GM19193 (cell line): ENCODE measurements around the gene IGLL5.

ENCODE experiments used
- POLR2A ChIP-seq: IDR thresholded peaks from 4 replicates; pipeline ENCODE4 v1.6.1; 2011; ENCODE audit not compliant: insufficient read depth, insufficient read length; ENCODE audit errors: extremely low read depth

The IGLL5 gene

GRCh38 chr22:22856364-22856763, 31.3 kb upstream of the IGLL5 start:
- TF ChIP-seq POLR2A = no peak

DNA sequence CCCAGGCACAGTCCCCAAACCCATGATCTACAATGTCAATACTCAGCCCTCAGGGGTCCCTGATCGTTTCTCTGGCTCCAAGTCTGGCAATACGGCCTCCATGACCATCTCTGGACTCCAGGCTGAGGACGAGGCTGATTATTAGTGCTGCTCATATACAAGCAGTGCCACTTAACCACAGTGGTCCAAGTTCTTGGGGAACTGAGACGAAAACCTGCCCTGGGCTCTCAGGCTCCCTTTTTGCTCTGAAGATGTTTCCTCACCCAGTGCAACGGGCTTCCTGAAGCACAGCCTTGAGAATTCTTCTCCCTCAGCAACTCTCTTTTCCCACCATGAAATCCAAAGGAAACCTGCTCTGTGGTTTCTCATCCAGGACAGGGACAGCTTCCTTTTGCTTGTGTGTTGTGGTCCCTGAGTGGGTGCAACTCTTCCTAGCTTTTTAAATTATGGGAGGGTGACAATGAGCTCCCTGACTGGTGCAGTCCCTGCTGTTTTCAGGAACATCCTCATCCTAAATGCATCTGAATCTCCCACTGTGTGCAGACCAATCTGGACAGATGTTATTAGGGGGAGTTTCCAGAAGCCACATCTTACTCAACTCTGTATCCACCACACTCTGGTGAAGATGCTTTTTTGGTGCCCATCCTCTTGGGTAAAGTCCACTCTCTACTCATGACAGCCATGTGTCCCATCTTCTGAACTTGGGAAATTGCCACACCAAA, 30.6 kb upstream of the IGLL5 start:
- no peak for TF ChIP-seq POLR2A

DNA sequence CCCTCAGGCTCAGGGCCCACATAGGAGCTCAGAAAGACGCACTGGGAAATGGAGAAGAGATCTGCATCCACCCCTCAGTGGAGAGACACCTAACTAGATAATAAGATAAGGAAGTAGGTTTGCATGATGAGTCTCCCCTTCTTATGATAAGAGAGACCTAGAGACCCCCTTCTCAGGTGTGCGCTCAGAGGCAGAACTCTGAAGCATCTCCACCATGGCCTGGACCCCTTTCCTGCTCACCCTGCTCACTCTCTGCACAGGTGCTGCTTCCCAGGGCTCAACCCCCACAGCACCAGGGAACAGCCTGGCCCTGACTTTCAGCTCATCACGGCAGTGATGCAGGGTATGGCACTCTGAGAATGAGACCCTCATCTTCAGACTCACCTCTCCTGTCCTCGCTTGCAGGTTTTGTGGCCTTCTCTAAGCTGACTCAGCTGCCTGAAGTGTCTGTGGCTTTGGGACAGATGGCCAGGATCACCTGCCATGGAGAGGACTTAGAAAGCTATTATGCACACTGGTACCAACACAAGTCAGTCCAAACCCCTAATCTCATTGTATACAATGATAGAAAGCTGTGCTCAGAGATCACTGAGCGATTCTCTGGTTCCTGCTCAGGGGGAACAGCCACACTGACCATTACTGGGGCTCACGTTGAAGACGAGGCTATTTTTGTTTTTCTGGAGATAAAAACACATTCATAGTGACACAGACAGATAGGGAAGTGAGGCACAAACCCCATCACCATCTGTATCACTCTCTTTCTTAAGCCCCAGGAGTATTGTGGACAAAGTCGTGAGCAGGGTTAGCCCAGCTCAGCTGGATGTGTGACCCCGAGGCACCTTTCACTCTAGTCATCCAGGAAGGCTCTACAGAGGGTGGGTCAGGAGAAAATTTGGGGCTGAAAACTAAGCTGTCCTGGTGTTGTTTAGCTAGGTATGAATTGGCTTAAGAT, 29.7 kb upstream of the IGLL5 start:
- no peak for TF ChIP-seq POLR2A

DNA sequence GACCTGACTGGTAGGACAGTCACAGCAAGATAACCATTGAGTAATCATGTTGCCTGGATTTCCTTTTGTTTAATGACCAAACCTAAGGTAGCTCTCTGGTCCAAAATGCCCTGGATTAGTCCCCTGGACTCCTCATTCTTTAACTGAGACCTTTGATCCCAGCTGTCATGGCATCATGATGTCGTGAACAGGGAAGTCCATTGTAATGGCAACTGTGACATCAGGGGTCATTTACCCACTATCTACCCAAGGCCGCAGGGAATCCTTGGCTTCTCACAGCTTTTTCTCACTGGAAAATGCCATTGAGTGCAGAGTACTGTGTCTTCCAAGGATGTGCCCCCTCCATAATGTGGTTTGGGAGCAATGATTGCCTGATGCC, 29.1 kb upstream of the IGLL5 start:
- no peak for TF ChIP-seq POLR2A

DNA sequence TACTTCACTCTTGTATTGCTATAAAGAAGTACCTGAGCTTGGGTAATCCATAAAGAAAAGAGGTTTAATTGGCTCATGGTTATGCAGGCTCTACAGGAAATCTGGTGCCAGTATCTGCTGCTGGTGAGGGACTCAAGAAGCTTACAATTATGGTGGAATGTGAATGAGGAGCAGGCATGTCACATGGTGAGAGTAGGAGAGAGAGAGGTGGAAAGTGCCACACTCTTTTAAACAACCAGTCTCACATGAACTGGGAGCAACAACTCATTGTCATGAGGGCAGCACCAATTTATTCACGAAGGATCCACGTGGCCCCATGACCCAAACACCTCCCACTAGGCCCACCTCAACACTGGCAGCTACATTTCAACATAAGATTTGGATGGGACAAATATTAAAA, 24.6 kb upstream of the IGLL5 start:
- TF ChIP-seq POLR2A = no peak

GRCh38 chr22:22865311-22866072, 22.1 kb upstream of the IGLL5 start:
- no peak for TF ChIP-seq POLR2A

GRCh38 chr22:22866381-22867111, 21.1 kb upstream of the IGLL5 start:
- TF ChIP-seq POLR2A = no peak

DNA sequence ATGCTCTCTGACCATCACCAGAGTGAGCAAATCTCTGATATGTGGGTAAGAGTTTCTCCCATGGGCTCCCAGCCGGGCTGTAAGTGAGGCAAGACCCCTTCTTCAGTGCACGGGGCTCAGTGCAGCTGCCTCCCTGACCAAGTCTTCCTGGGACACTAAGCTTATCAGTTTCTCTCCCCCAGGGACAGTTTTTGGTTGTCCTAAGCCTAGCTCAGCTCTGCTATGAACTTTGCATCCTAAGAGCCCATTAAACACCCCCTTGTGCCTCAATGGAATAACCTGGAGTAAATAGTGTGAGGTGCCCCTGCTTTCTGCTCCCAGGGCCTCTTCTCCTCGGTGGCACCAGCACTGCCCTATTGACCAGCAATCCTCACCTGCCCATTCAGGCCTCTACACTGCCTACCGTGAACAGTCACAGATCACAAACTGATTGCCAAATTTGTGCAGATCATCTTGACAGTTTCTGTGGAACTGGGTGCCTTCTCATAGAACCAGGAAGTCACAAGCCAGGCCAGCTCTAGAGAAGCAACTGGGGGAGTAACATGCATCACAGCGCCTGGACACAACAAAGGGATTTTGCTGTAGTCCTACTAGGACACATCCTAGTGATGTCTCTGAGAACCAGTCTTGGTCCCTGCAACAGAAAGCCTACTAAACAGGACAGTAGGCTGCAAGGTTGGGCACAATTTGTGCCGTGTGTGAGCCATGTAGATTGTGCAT, 19.5 kb upstream of the IGLL5 start:
- no peak for TF ChIP-seq POLR2A

GRCh38 chr22:22870577-22871404, 16.8 kb upstream of the IGLL5 start:
- no peak for TF ChIP-seq POLR2A

- TF ChIP-seq POLR2A = no peak
These were observed 15.9 kb upstream of the IGLL5 start for GRCh38 chr22:22871536-22872278.

GRCh38 chr22:22872722-22873708, 14.6 kb upstream of the IGLL5 start:
- TF ChIP-seq POLR2A = no peak
